ENCODE measurements around the gene SIK2. TPM values are rescaled to one million over a fixed set of nuclear protein-coding genes. Genes with fewer than 3 reads are reported as not detected.
"Not testable (repeated sequence)": the region's sequence is repeated elsewhere in the genome, so short reads cannot be mapped to it uniquely, and the experiment has no call there.

SIK2 gene
- total RNA-seq, 1 donor from 2014 or later: 16.3 TPM

DNA sequence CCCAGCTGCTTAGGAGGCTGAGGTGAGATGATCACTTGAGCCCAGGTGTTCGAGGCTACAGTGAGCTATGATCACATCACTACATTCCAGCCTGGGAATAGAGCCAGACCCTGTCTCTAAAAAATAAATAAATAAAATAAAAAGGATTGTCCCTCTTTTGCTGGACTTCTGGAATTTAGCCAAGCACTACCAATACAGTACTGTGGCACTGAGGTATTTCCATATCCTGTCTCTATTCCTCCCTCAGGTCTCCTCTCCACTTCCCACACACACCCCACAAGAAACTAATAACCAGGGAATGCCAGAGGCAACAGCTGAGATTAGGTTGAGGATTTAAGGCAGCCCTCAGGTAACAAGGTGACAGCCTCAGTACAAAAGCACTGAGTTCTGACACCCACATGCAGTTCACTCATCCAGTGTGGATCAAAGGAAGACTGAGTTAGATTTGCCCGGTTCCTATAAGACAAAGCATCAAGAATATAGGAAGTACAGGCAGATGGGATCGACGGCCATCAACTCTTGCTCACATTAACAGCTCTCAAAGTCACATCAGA is 168.4 kb downstream of the SIK2 start:
- no peak for TF ChIP-seq CTCF (IDR thresholded peaks at IDR 0.05; ENCODE audit: unreplicated experiment)
- H3K27me3 Mint-ChIP-seq (ENCODE audit: unreplicated experiment): peaks cover 4% of the 10 kb centered on the region
- H3K4me1 Mint-ChIP-seq (ENCODE audit: unreplicated experiment): peaks cover 5% of the 10 kb centered on the region
- no peak overlapping the region for H3K4me3 Mint-ChIP-seq (ENCODE audit: unreplicated experiment)
- no peaks in the 10 kb centered on the region for H3K9me3 Mint-ChIP-seq (ENCODE audit: unreplicated experiment)
- DNase-seq (ENCODE audit: low spot score): no peak
- no peak overlapping the region for H3K27ac Mint-ChIP-seq (ENCODE audit: unreplicated experiment)
- peaks cover 5% of the 10 kb centered on the region for H3K36me3 Mint-ChIP-seq (ENCODE audit: low read depth, unreplicated experiment)

DNA sequence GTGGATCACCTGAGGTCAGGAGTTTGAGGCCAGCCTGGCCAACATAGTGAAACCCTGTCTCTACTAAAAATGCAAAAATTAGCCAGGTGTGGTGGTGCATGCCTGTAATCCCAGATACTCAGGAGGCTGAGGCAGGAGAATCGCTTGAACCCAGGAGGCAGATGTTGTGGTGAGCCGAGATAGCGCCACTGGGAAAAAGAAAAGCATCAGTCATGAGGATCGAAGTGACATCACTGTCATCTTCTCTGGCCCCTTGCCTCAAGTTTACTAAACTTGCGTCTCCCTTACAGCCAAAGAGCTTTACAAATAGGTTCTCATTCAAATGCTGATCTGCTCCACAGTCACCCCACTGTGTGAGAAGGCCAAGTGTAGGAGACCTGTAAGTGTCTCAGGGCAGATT is 169.0 kb downstream of the SIK2 start:
- not testable (repeated sequence) for DNase-seq (ENCODE audit: low spot score); H3K27me3 Mint-ChIP-seq (ENCODE audit: unreplicated experiment); H3K27ac Mint-ChIP-seq (ENCODE audit: unreplicated experiment); H3K4me1 Mint-ChIP-seq (ENCODE audit: unreplicated experiment); H3K9me3 Mint-ChIP-seq (ENCODE audit: unreplicated experiment); H3K4me3 Mint-ChIP-seq (ENCODE audit: unreplicated experiment); H3K36me3 Mint-ChIP-seq (ENCODE audit: low read depth, unreplicated experiment)

DNA sequence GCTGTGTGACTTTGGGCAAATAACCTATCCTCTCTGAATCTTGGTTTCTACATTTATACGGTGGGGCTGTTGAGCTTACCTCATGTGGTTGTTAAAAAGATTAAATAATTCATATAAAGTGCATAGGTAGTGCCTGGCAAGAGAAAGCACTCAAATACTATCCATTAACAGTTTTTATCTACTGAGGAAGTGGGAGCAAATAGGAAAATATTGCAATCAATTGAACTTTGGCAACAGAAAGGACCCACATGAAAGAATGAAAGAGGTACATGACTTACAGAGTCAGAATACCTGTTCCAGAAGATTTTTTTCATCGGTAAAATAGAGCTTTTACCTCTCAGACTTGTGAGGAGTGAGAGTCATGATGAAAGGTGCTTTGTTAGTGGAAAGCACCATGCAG is 170.3 kb downstream of the SIK2 start:
- no peak overlapping the region for H3K27ac Mint-ChIP-seq (ENCODE audit: unreplicated experiment)
- peaks cover 1% of the 10 kb centered on the region for H3K27me3 Mint-ChIP-seq (ENCODE audit: unreplicated experiment)
- H3K4me3 Mint-ChIP-seq (ENCODE audit: unreplicated experiment): no peak overlapping the region
- no peak for DNase-seq (ENCODE audit: low spot score)
- H3K9me3 Mint-ChIP-seq (ENCODE audit: unreplicated experiment): no peaks in the 10 kb centered on the region
- H3K4me1 Mint-ChIP-seq (ENCODE audit: unreplicated experiment): no peaks in the 10 kb centered on the region
- H3K36me3 Mint-ChIP-seq (ENCODE audit: low read depth, unreplicated experiment): no peaks in the 10 kb centered on the region
- TF ChIP-seq CTCF (IDR thresholded peaks at IDR 0.05; ENCODE audit: unreplicated experiment): no peak

DNA sequence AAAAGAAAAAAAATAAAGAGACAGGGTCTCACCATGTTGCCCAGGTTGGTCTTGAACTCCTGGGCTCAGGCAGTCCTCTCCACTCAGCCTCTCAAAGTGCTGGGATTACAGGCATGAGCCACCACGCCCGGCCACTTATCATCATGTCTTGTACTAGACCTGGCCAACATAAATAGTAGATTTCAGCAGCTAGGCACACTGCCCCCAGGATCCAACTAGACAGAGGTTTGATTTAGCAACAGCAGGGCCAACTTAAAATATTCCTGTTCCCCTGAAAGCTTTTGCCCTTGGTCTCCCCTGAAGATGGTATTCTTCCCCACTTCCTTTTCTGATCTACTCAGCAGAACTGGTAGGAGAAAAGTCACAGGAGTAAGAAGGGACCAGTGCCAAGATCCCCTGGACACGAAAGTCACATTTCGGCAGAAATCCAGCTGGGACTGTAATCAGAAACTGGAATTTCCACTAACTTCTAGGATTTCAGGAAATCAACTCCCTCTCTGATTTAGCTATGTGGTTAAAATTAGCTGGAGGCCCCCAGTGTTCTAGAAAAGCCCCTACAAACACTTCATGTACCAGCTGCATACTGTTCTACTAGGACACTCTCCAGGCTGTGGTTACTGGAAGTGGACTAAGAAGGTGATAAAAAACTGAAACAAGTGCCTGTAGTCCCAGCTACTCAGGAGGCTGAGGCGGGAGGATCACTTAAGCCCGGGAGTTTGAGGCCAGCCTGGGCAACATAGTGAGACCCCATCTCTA is 172.9 kb downstream of the SIK2 start:
- no peak overlapping the region for H3K27ac Mint-ChIP-seq (ENCODE audit: unreplicated experiment)
- peaks cover 1% of the 10 kb centered on the region for H3K27me3 Mint-ChIP-seq (ENCODE audit: unreplicated experiment)
- no peaks in the 10 kb centered on the region for H3K36me3 Mint-ChIP-seq (ENCODE audit: low read depth, unreplicated experiment)
- DNase-seq (ENCODE audit: low spot score): no peak
- H3K4me3 Mint-ChIP-seq (ENCODE audit: unreplicated experiment): no peak overlapping the region
- H3K9me3 Mint-ChIP-seq (ENCODE audit: unreplicated experiment): no peaks in the 10 kb centered on the region
- no peak for TF ChIP-seq CTCF (IDR thresholded peaks at IDR 0.05; ENCODE audit: unreplicated experiment)
- H3K4me1 Mint-ChIP-seq (ENCODE audit: unreplicated experiment): no peaks in the 10 kb centered on the region

DNA sequence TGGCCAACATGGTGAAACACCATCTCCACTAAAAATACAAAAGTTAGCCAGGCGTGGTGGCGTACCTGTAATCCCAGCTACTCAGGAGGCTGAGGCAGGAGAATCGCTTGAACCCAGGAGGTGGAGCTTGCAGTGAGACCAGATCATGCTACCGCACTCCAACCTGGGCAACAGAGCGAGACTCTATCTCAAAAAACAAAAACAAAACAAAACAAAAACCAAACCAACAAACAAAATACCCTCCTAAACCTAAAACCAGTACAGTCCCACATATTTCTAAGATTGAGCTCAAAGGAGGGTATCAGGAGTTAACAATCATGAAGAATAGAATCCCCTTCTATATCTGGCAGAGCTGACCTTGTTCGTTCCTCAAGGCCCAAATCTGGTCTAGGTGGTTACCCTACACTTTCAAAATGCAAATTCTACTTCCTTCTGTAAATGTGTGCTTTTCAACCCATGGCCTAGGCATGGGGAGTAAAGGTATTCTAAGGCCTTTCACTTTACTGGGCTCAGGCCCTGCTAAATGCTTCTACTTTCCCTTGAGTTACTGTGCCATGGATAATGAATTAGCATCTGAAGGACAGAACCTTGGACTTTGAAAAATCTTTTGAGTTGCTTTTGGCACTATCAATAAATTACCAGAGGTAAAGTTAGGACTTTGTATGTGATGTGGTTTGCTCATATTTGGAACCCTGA is 174.3 kb downstream of the SIK2 start:
- TF ChIP-seq CTCF (IDR thresholded peaks at IDR 0.05; ENCODE audit: unreplicated experiment): no peak
- Mint-ChIP-seq H3K27me3 (ENCODE audit: unreplicated experiment) (no peaks in the 10 kb centered on the region), H3K4me1 (ENCODE audit: unreplicated experiment) (no peaks in the 10 kb centered on the region), H3K27ac (ENCODE audit: unreplicated experiment) (no peak overlapping the region), H3K4me3 (ENCODE audit: unreplicated experiment) (no peak overlapping the region), H3K36me3 (ENCODE audit: low read depth, unreplicated experiment) (no peaks in the 10 kb centered on the region), H3K9me3 (ENCODE audit: unreplicated experiment) (no peaks in the 10 kb centered on the region)
- no peak for DNase-seq (ENCODE audit: low spot score)

Data from endothelial cell (in vitro differentiated cells).